ENCODE results near the gene KCNN2. TPM values are rescaled to one million over a fixed set of nuclear protein-coding genes. Genes with fewer than 3 reads are reported as not detected.

Gene KCNN2
- total RNA-seq, 1 experiment from 2014 or later = not detected

DNA sequence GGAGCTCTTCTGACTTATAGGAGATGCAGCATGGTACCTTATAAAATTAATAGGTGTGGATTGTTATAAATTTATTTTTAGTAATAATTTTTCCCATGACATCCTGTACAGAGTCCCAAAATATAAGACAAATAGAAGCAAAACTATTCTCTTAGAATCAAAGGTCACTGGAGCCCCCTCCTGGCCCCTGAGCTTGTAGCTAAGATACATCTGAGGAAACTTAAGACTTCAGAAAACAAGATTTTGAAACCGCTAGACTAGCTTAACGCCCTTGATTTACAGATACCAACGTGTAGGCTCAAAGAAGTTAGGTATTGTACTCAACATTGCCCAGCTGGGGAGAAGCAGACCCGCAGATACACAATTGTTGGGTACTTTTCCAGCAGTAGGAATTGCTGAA is 45.7 kb upstream of the KCNN2 start:
- Histone ChIP-seq H3K27me3 (ENCODE audit: insufficient read depth, low read depth) (no peaks in the 10 kb centered on the region; the same call in 1 of the 2 replicates), H4K20me1 (ENCODE audit: insufficient read depth) (no peaks in the 10 kb centered on the region), H3K4me3 (no peak overlapping the region), H3K4me1 (replicated peaks; ENCODE audit: insufficient read depth) (no peaks in the 10 kb centered on the region), H3K79me2 (ENCODE audit: low read depth) (no peaks in the 10 kb centered on the region), H3K4me2 (no peak overlapping the region), H3K9me3 (ENCODE audit: insufficient read depth, low read depth) (no peaks in the 10 kb centered on the region), H3K27ac (no peak overlapping the region), H3K36me3 (ENCODE audit: low read depth) (no peaks in the 10 kb centered on the region), H2AFZ (no peak overlapping the region), H3F3A (ENCODE audit: insufficient read depth, low read depth) (no peaks in the 10 kb centered on the region), H3K9me2 (ENCODE audit: insufficient read depth) (no peaks in the 10 kb centered on the region)
- CTCF ChIA-PET = no interaction called here
- no peak for TF ChIP-seq EZH2 (IDR thresholded peaks at IDR 0.05; ENCODE audit: low read depth)
- TF ChIP-seq CTCF (conservative IDR thresholded peaks at IDR 0.05) = no peak
- intact Hi-C loops (cut with micrococcal nuclease; ENCODE audit: unreplicated experiment) = no loop called here
- BruUV-seq (replicated peaks) = no TSS peak
- DNase-seq = no peak
- POLR2A ChIA-PET (ENCODE audit: unreplicated experiment) = no interaction called here

DNA sequence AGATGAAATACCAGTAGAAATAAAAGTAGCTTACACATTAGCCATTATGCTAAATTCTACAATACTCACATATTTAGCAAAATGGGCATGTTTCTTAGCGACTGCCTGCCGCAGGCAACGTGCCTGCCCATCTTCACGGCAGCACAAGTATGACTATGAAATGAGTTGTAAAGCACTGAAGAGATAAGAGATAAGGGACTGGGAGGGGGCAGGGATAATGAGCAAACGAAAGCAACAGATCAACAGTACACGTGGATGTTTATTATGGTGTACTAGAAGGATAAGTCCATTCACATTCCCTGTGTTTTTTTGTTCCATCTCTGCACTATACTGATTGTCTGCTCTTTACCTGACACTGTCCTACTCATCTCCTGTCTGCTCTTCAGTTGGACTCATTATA is 44.1 kb upstream of the KCNN2 start:
- Histone ChIP-seq H2AFZ (no peak overlapping the region), H3F3A (ENCODE audit: insufficient read depth, low read depth) (no peaks in the 10 kb centered on the region), H3K4me1 (replicated peaks; ENCODE audit: insufficient read depth) (no peaks in the 10 kb centered on the region), H3K79me2 (ENCODE audit: low read depth) (no peaks in the 10 kb centered on the region), H3K9me3 (ENCODE audit: insufficient read depth, low read depth) (no peaks in the 10 kb centered on the region), H4K20me1 (ENCODE audit: insufficient read depth) (no peaks in the 10 kb centered on the region), H3K4me3 (no peak overlapping the region), H3K4me2 (no peak overlapping the region), H3K36me3 (ENCODE audit: low read depth) (no peaks in the 10 kb centered on the region), H3K27me3 (ENCODE audit: insufficient read depth, low read depth) (no peaks in the 10 kb centered on the region; the same call in 1 of the 2 replicates), H3K27ac (no peak overlapping the region), H3K9me2 (ENCODE audit: insufficient read depth) (no peaks in the 10 kb centered on the region)
- no TSS peak for BruUV-seq (replicated peaks)
- intact Hi-C loops (cut with micrococcal nuclease; ENCODE audit: unreplicated experiment) = no loop called here
- DNase-seq = no peak
- CTCF ChIA-PET = no interaction called here
- POLR2A ChIA-PET (ENCODE audit: unreplicated experiment) = no interaction called here
- TF ChIP-seq EZH2 (IDR thresholded peaks at IDR 0.05; ENCODE audit: low read depth) = no peak

GRCh38 chr5:114319236-114319635 is 42.6 kb upstream of the KCNN2 start:
- TF ChIP-seq CTCF (conservative IDR thresholded peaks at IDR 0.05) (no peak), EZH2 (IDR thresholded peaks at IDR 0.05; ENCODE audit: low read depth) (no peak)
- ChIA-PET CTCF (no interaction called here), POLR2A (ENCODE audit: unreplicated experiment) (no interaction called here)
- H3F3A ChIP-seq (ENCODE audit: insufficient read depth, low read depth) = no peaks in the 10 kb centered on the region
- H3K27ac ChIP-seq = no peak overlapping the region
- H3K79me2 ChIP-seq (ENCODE audit: low read depth) = no peaks in the 10 kb centered on the region
- no peaks in the 10 kb centered on the region for H3K27me3 ChIP-seq (ENCODE audit: insufficient read depth, low read depth)
- H3K36me3 ChIP-seq (ENCODE audit: low read depth) = no peaks in the 10 kb centered on the region
- no peaks in the 10 kb centered on the region for H4K20me1 ChIP-seq (ENCODE audit: insufficient read depth)
- no peaks in the 10 kb centered on the region for H3K4me1 ChIP-seq (replicated peaks; ENCODE audit: insufficient read depth)
- intact Hi-C loops (cut with micrococcal nuclease; ENCODE audit: unreplicated experiment) = no loop called here
- no peaks in the 10 kb centered on the region for H3K9me3 ChIP-seq (ENCODE audit: insufficient read depth, low read depth)
- BruUV-seq (replicated peaks) = no TSS peak
- H3K9me2 ChIP-seq (ENCODE audit: insufficient read depth) = no peaks in the 10 kb centered on the region
- no peak overlapping the region for H3K4me3 ChIP-seq
- H3K4me2 ChIP-seq = no peak overlapping the region
- DNase-seq = no peak
- H2AFZ ChIP-seq = no peak overlapping the region

DNA sequence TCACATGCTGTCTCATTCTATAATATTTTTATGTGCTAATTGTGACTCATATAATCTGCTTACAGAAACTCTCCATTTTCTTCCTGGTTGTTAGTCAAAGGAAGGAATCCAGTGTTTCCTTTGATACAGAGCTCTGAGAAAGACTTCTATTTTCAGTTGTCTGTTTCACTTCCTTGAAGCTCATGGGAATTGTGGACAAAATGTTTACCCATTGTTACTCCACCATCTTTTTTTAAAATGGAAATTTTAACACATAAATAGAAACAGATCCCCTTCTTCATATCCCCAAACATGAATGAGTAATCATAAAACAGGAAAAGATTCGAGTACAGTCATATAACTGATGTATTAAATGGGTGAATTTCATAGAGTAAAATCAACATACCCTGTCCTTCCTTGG is 42.0 kb upstream of the KCNN2 start:
- CTCF ChIA-PET = no interaction called here
- H3K4me2 ChIP-seq = no peak overlapping the region
- POLR2A ChIA-PET (ENCODE audit: unreplicated experiment) = no interaction called here

More for the DNA sequence above, 42.0 kb upstream of the KCNN2 start:
- no peak for TF ChIP-seq EZH2 (IDR thresholded peaks at IDR 0.05; ENCODE audit: low read depth)
- TF ChIP-seq CTCF (conservative IDR thresholded peaks at IDR 0.05) = no peak
- no peaks in the 10 kb centered on the region for H3K27me3 ChIP-seq (ENCODE audit: insufficient read depth, low read depth)
- H4K20me1 ChIP-seq (ENCODE audit: insufficient read depth) = no peaks in the 10 kb centered on the region
- no peak overlapping the region for H2AFZ ChIP-seq
- H3K79me2 ChIP-seq (ENCODE audit: low read depth) = no peaks in the 10 kb centered on the region
- no peaks in the 10 kb centered on the region for H3K9me3 ChIP-seq (ENCODE audit: insufficient read depth, low read depth)
- no peaks in the 10 kb centered on the region for H3K36me3 ChIP-seq (ENCODE audit: low read depth)
- H3K4me3 ChIP-seq = no peak overlapping the region
- DNase-seq = no peak
- H3K27ac ChIP-seq = no peak overlapping the region
- no TSS peak for BruUV-seq (replicated peaks)
- H3K4me1 ChIP-seq (replicated peaks; ENCODE audit: insufficient read depth) = no peaks in the 10 kb centered on the region
- no peaks in the 10 kb centered on the region for H3F3A ChIP-seq (ENCODE audit: insufficient read depth, low read depth)
- intact Hi-C loops (cut with micrococcal nuclease; ENCODE audit: unreplicated experiment) = no loop called here
- H3K9me2 ChIP-seq (ENCODE audit: insufficient read depth) = no peaks in the 10 kb centered on the region

Measured in PC-9 (cell line).